HL-60 (cell line): ENCODE data around the gene EXOC2.

Experiments
- CTCF ChIP-seq: IDR thresholded peaks from one replicate; pipeline ENCODE4 v1.5.1; 2011; ENCODE audit warnings: low read length, control low read depth, inconsistent platforms; ENCODE audit not compliant: insufficient read depth
- GABPA ChIP-seq: IDR thresholded peaks from 2 replicates; pipeline ENCODE4 v1.6.1; 2012; ENCODE audit warnings: low read depth
- POLR2AphosphoS5 ChIP-seq: IDR thresholded peaks from 2 replicates; pipeline ENCODE4 v1.6.1; 2012; ENCODE audit warnings: low read depth

- no peak for TF ChIP-seq CTCF
- TF ChIP-seq GABPA = no peak
- TF ChIP-seq POLR2AphosphoS5 = no peak
These were observed 20.4 kb upstream of the EXOC2 start for GRCh38 chr6:713351-713750.
